GM19438 (cell line): ENCODE results near the gene LYSMD4.
"Not testable (repeated sequence)": the region's sequence is repeated elsewhere in the genome, so short reads cannot be mapped to it uniquely, and the experiment has no call there.

Experiments
- ATAC-seq: cut with Tn5 transposase; IDR thresholded peaks from one replicate; pipeline ENCODE4 v1.9.1; 2021; ENCODE audit warnings: low read depth; ENCODE audit not compliant: unreplicated experiment

LYSMD4 gene

DNA sequence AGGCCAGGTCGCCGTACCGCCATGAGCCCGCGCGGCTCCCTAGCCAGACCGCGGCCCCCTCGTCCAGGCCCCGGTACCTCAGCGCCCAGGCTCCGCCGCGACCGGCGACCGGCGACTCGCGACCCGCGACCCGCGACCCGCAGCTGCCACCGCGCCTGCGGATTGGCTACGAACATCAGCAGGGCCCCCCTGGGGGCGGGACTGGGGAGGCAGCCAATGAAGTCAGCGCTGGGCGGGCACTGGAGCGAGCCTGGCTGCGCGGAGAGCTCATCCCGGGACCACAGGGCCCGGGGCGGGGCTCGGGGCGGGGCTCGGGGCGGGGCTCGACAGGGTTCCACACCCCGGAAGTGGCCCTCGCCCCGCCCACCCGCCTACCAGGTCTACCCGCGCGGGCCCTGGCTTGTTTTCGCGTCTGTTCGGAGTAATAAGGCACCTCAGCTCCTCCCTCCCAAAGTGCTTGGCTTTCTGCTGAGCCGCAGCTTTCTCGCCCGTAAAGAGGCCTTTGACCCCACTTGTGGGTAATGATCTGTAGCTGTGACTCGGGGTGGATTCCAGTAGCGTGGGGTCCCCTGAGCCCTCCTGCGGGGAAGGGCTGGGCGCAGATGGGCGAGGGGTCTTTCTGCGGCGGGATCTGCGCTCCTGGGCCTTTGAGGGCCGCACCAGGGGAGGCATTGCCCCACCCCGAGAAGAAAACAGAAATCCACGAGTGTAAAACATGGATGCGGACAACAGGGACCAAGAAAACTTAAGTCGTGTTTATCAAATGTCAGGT is at the start of gene LYSMD4:
Gene LYSMD4, minus strand, starts transcription at position 170 of the 772 bp plus-strand sequence. CDS start 1,438 bp downstream, outside the sequence.
- peak; percentile 98 for ATAC-seq

- ATAC-seq: not testable (repeated sequence)
Measured at GRCh38 chr15:99782029-99782428, 48.8 kb upstream of the LYSMD4 start.

DNA sequence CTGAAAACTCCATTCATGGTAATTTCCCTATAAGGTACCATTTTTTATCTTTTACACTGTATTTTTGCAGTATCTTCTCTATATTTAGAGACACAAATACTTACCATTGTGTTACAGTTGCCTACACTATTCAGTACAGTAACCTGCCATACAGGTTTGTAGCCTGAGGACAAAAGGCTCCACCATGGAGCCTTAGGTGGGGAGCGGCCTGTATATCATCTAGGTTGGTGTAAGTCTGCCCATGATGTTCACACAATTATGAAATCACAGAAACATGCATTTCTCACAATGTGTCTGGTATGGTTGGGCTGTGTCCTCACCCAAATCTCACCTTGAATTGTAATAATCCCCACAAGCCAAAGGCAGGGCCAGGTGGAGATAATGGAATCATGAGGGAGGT is 43.9 kb upstream of the LYSMD4 start:
- ATAC-seq: no peak

- ATAC-seq: no peak
Measured at GRCh38 chr15:99764522-99764921, 31.3 kb upstream of the LYSMD4 start.

- ATAC-seq: no peak
Measured at GRCh38 chr15:99763827-99764226, 30.6 kb upstream of the LYSMD4 start.

DNA sequence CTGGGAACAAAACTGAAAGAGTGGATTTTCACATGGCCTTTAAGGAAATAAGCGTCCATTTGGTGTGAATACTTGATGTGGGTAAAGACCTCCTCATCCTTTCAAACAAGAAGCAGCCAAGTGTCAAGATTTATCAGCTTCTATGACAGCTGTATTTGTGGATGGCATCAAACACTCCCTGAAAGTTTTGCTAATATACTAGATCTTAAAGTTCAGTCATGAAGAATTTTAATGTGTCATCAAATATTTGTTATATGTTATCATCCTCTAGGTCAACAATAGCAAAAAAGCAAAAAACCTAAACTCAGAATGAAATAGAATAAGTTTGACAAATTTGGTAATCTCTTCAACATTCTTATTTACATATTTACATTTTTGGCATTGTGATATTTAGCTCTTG is 29.1 kb upstream of the LYSMD4 start:
- no peak for ATAC-seq

DNA sequence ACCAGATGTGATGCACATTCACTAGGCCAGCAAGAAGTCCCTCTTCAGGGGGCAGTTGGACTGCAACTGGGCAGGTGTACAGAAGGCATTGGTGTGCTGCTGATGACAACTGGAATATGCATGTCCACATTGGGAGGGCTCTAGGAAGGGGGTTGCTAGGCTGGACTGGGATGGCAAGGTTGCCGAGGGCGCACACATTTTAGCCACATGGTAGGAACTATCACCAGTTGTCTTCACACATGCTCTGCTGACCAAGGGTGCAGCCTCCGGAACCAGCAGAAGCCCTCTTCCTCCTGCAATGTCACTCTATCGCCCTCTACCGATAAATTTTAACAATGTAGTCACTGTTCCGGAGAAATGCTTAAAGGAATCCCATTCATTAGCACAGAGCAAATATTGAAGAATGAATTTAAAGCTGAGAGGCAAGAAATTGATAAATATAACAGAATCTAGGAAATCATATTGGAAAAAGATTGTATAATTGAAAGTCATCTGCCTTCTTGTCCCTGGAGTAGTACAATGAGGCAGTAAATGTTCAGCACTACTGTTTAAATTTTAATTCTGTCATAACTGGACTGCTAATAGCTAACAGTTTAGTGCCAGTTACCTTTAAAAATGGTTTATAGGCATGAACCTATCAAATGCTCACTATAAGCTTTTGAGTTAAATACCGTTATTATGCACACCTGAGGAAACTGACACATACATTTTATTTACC is 22.6 kb upstream of the LYSMD4 start:
- ATAC-seq: peak; percentile 96

GRCh38 chr15:99753066-99753465 is 19.8 kb upstream of the LYSMD4 start:
- ATAC-seq: no peak

DNA sequence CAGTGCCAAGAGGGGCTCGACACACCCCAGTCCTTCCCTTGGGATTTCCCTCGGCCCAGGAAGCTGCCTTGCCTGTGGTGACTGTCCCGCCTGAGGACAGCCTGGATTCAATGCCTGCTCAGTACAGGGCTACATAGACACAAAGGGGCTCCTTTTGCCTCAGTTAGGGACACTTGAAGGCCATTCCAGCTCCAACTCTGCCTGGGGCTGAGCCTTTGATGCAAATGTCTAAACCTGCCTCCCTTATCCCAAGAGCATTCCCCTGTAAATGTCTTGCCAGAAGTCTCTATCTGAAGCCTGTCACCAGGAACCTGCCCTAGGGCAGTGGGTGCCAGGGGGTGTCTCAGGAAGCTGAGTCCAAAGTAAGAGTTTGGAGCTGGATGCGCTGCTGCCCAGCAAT is 19.3 kb upstream of the LYSMD4 start:
- ATAC-seq: no peak

GRCh38 chr15:99750326-99750725 is 17.1 kb upstream of the LYSMD4 start:
- not testable (repeated sequence) for ATAC-seq

- ATAC-seq: no peak
Measured at GRCh38 chr15:99749386-99749785, 16.1 kb upstream of the LYSMD4 start.

DNA sequence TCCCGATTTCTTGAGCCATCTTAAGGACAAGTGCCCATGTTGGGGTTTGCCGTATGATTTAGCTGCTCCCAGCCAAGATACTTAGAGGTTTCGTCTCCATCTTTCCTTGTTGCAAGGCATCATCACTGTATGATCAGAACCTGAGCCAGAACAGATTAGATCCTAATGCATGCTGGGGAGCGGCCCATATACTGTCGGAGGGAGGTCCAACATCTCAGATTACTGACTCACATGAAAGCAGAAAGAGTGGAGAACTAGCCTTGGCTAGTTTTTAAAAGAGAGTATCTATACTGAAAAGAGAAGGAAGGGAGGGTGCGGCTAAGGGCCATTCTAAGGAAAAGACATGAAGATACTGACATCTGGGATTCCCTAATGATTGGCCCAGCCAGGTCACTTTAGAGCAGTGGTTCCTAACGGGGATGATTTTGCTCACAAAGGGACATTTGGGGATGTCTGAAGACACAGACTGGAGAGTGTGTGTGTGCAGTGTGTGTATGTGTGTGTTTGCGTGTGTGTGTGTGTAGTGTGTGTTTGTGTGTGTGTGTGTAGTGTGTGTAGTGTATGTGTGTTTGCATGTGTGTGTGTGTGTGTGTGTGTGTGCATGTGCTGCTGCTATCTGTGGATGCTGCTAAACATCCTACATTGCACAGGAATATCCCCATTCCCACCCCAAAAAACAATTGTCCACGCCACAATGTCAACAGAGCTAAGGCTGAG is 12.3 kb upstream of the LYSMD4 start:
- no peak for ATAC-seq

DNA sequence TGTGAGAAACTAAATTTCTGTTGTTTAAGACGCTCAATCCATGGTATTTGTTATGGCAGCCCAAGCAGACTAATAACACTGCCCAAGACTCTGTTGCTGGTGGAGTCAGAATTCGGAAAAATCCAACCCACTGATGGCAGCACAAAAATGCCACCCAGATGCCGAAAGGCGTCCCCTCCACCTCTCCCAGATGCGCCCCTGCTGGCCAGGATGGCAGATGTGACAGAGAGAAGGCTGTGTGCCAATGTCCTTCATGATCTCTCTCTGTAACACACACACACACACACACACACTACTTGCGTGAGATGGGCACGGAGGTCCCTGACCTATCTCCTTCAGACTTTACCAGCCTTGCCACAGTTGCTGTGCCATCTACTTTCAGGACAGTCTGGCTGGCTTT is 10.9 kb upstream of the LYSMD4 start:
- ATAC-seq: no peak

DNA sequence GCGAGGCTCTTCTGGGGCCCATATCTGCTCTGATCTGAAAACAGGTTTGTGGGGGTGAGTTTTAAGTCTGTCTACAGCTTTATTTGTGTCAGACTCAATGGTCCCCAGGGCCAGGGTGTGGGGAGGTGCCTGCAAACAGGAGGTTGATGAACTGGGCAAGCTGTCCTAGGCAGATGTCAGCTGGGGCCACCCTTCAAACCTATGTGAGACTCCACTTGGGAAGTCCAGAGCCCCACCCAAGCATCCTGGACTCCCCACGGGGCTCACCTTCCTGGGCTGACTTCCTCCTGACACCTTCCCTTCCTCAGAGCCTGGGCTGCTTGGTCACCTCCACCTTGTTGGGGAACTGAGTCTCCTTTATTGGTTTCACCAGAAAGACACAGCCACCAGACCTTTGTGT is 8.6 kb upstream of the LYSMD4 start:
- ATAC-seq: no peak

- ATAC-seq: no peak
Measured at GRCh38 chr15:99738021-99738847, 5.0 kb upstream of the LYSMD4 start.

GRCh38 chr15:99736702-99737101 is 3.5 kb upstream of the LYSMD4 start:
- ATAC-seq: no peak

- ATAC-seq: no peak
Measured at GRCh38 chr15:99735868-99736267, 2.6 kb upstream of the LYSMD4 start.

GRCh38 chr15:99734575-99734974 is 1.3 kb upstream of the LYSMD4 start:
- ATAC-seq: no peak

- not testable (repeated sequence) for ATAC-seq
Measured at GRCh38 chr15:99734040-99734291, 729 bp upstream of the LYSMD4 start.

DNA sequence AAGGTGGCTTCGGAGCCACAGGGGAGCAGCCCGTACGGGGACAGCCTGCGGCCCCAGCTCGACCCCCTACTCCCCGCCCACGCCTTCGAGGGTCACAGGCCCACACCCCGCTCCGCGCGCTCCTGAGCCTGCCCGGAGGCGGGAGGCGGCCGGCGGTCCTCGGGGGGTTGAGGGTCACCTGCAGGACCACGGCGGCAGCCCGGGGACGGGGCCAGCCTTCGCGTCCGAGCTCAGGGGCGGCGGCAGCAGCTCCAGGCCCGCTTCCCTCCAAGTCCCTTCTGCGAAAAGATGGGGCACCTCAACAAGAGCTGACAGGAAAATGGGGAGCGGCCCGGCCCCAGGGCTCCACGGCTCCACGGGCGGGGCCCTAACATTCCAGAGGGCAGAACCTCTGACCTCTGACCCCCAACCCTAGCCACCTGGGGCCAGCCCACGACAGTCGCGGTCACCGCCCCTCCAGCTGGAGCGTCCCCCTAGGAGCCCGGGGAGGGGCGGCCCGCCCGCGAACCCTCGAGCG is 428 bp downstream of the LYSMD4 start:
- peak; percentile 37 for ATAC-seq
